ENCODE data around the gene SORCS3. TPM values are rescaled to one million over a fixed set of nuclear protein-coding genes. Genes with fewer than 3 reads are reported as not detected.

The SORCS3 gene
- total and polyA plus RNA-seq, 2 of the 4 experiments (the other 2 are of a cell fraction): not detected

- no peak overlapping the region for H3K4me3 ChIP-seq (ENCODE audit: insufficient read depth, low read depth, low read length)
- H2BK15ac ChIP-seq (ENCODE audit: low read depth, low read length): no peak overlapping the region
- no peak overlapping the region for H2BK5ac ChIP-seq (ENCODE audit: low read depth, low read length, poor library complexity, severe bottlenecking)
- in situ Hi-C loops (cut with MboI; ENCODE audit: low sequenced_read_pairs) (no loop called here), dilution Hi-C loops (cut with HindIII; ENCODE audit: low sequenced_read_pairs, unreplicated experiment) (no loop called here), intact Hi-C loops (cut with micrococcal nuclease) (no loop called here)
- no peaks in the 10 kb centered on the region for H3K79me1 ChIP-seq (ENCODE audit: low read depth in 1 of 2, low read length in 2 of 2)
- no peak overlapping the region for H2BK120ac ChIP-seq (ENCODE audit: low read depth, low read length)
- no peaks in the 10 kb centered on the region for H3K4me1 ChIP-seq (ENCODE audit: control insufficient read depth, insufficient read depth, low read length)
- DNase-seq (no peak), ATAC-seq (ENCODE audit: low read depth) (no peak)
- no TSS peak for BruUV-seq (replicated peaks)
- no peak overlapping the region for H3K4me2 ChIP-seq (ENCODE audit: low read depth, low read length)
- H4K20me1 ChIP-seq (ENCODE audit: insufficient read depth, low read length): no peaks in the 10 kb centered on the region
- no peaks in the 10 kb centered on the region for H3K36me3 ChIP-seq (ENCODE audit: control insufficient read depth, insufficient read depth, low read length)
- H3K4ac ChIP-seq (ENCODE audit: low read depth, low read length): no peak overlapping the region
- no peak overlapping the region for H2BK20ac ChIP-seq (ENCODE audit: low read depth, low read length)
- ChIA-PET CTCF (interaction anchor here (0.8 kb wide), 1 partner anchor 1778 kb away, joined by 3 read pairs; no protein-coding TSS in a partner anchor), POLR2A (ENCODE audit: unreplicated experiment) (no interaction called here)
- H3K18ac ChIP-seq (ENCODE audit: low read depth, low read length): no peak overlapping the region
- H2AK9ac ChIP-seq (replicated peaks; ENCODE audit: low read depth, low read length, poor library complexity): no peak overlapping the region
- WGBS, 2 experiments (ENCODE audit: extremely low coverage in 2 of 2, insufficient read length in 1 of 2): no CpG with 5 or more reads among the region's 4 CpGs
- H4K8ac ChIP-seq (ENCODE audit: low read depth in 2 of 2, low read length in 2 of 2): no peak overlapping the region
- no peaks in the 10 kb centered on the region for H3K9me1 ChIP-seq (ENCODE audit: insufficient read depth, low read length)
- H4K5ac ChIP-seq (ENCODE audit: low read depth, low read length): no peak overlapping the region
- no peak overlapping the region for H4K91ac ChIP-seq (ENCODE audit: insufficient read depth, low read depth, low read length)
- H2AK5ac ChIP-seq (ENCODE audit: low read depth, low read length): no peak overlapping the region
- no peak overlapping the region for H3K56ac ChIP-seq (ENCODE audit: extremely low read depth, insufficient read depth, low read length)
- no peak overlapping the region for H3K27ac ChIP-seq (ENCODE audit: insufficient read depth, low read length)
- no peaks in the 10 kb centered on the region for H3K27me3 ChIP-seq (ENCODE audit: control insufficient read depth, insufficient read depth, low read length)
- no peak for TF ChIP-seq NFE2L2 (IDR thresholded peaks at IDR 0.05; ENCODE audit: low read depth, low read length)
- TF ChIP-seq USF2 (IDR thresholded peaks at IDR 0.05; ENCODE audit: low read depth, low read length): no peak
- no peak for TF ChIP-seq SMC3 (IDR thresholded peaks at IDR 0.05; ENCODE audit: low read depth, low read length)
- TF ChIP-seq MAFK (IDR thresholded peaks at IDR 0.05; ENCODE audit: low read depth, low read length): no peak
- no peak for TF ChIP-seq RAD21 (IDR thresholded peaks at IDR 0.05; ENCODE audit: low read length)
- no peak for TF ChIP-seq FOS (IDR thresholded peaks at IDR 0.05; ENCODE audit: low read depth, low read length)
- no peak for TF ChIP-seq CHD1 (IDR thresholded peaks at IDR 0.05; ENCODE audit: low read depth, low read length)
- no peak overlapping the region for H3K9ac ChIP-seq (ENCODE audit: low read depth, low read length)
- H2AFZ ChIP-seq (replicated peaks; ENCODE audit: low read length, poor library complexity): no peak overlapping the region
- H3K23ac ChIP-seq (ENCODE audit: low read depth, low read length): no peak overlapping the region
- H3K14ac ChIP-seq (replicated peaks; ENCODE audit: low read depth, low read length): no peak overlapping the region
- peaks cover 7% of the 10 kb centered on the region; the same call in 1 of the 2 replicates for H3K9me3 ChIP-seq (ENCODE audit: control insufficient read depth, insufficient read depth, low read length)
These were observed 566.4 kb downstream of the SORCS3 start for GRCh38 chr10:105207476-105207995.

Measured in IMR-90 (cell line).